ENCODE data around the gene EPB42.
"Not testable (repeated sequence)": the region's sequence is repeated elsewhere in the genome, so short reads cannot be mapped to it uniquely, and the experiment has no call there.

Gene EPB42

GRCh38 chr15:43211224-43211735, 9.5 kb downstream of the EPB42 start:
- no peak for DNase-seq

- DNase-seq: no peak
Observed at GRCh38 chr15:43210807-43211206, 10.0 kb downstream of the EPB42 start.

GRCh38 chr15:43210172-43210745, 10.6 kb downstream of the EPB42 start:
- no peak for DNase-seq

- no peak for DNase-seq
Observed at GRCh38 chr15:43209059-43209824, 11.6 kb downstream of the EPB42 start.

GRCh38 chr15:43208052-43209002, 12.5 kb downstream of the EPB42 start:
- no peak for DNase-seq

- DNase-seq: no peak
Observed at GRCh38 chr15:43207024-43207423, 13.8 kb downstream of the EPB42 start.

GRCh38 chr15:43206054-43206453, 14.8 kb downstream of the EPB42 start:
- DNase-seq: no peak

- DNase-seq: peak; percentile 45
Observed at GRCh38 chr15:43204016-43204901, 16.6 kb downstream of the EPB42 start.

GRCh38 chr15:43199945-43200488, 20.8 kb downstream of the EPB42 start:
- no peak for DNase-seq

GRCh38 chr15:43198992-43199391, 21.8 kb downstream of the EPB42 start:
- DNase-seq: no peak

- DNase-seq: not testable (repeated sequence)
Observed at GRCh38 chr15:43198556-43198955, 22.3 kb downstream of the EPB42 start.

GRCh38 chr15:43197773-43198172, 23.0 kb downstream of the EPB42 start:
- not testable (repeated sequence) for DNase-seq

GRCh38 chr15:43196760-43197548, 23.9 kb downstream of the EPB42 start:
- DNase-seq: no peak

- no peak for DNase-seq
Observed at GRCh38 chr15:43194795-43195194, 26.0 kb downstream of the EPB42 start.

- no peak for DNase-seq
Observed at GRCh38 chr15:43193710-43194109, 27.1 kb downstream of the EPB42 start.

GRCh38 chr15:43190178-43190577, 30.6 kb downstream of the EPB42 start:
- DNase-seq: no peak

- no peak for DNase-seq
Observed at GRCh38 chr15:43189296-43189695, 31.5 kb downstream of the EPB42 start.

- DNase-seq: peak; percentile 47
Observed at GRCh38 chr15:43187544-43188155, 33.2 kb downstream of the EPB42 start.

- DNase-seq: no peak
Observed at GRCh38 chr15:43186003-43186353, 34.8 kb downstream of the EPB42 start.

GRCh38 chr15:43185157-43186002, 35.4 kb downstream of the EPB42 start, which contains the start of gene CCNDBP1:
Gene CCNDBP1 (plus strand): TSS chr15:43185403. CDS start chr15:43185499, 96 bp downstream.
- DNase-seq: peak; percentile 97

Data from activated CD4-positive, alpha-beta T cell treated with anti-CD3 and anti-CD28 coated beads, Interleukin-2, Interleukin-6, amounts not matched to agents 100 ng/mL and 50 ng/mL, durations not matched to agents 16 hours and 8 hours (primary cell).